MV-4-11 (cell line): Measurements from ENCODE around the gene CABP4.

Experiments
- DNase-seq: peaks from one replicate; lab custom pipeline; 2025; lab: John Stamatoyannopoulos, UW

CABP4 gene

DNA sequence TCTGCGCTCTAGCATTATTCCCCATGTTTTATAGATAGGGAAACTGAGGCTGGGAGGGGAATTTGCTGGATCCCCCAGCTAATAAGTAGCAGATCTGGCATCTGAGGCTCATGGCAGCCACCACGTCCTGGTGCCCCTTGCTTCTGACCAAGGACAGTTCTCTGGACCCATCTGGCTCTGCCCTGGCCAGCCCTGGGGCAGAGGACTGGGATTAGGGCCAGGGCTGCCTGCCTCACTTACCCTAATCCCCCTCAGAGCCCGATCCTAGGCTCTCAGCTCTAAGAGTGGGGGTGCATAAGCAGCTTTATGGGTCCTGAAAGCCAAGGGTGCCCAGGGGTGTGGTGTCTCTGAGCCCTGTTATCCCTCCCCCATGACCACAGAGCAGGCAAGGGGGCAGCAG is at the start of gene CABP4:
Gene CABP4, plus strand, starts transcription at position 301 of the 400 bp plus-strand sequence. Its CDS starts 70 bp downstream, at position 371.
- no peak for DNase-seq

DNA sequence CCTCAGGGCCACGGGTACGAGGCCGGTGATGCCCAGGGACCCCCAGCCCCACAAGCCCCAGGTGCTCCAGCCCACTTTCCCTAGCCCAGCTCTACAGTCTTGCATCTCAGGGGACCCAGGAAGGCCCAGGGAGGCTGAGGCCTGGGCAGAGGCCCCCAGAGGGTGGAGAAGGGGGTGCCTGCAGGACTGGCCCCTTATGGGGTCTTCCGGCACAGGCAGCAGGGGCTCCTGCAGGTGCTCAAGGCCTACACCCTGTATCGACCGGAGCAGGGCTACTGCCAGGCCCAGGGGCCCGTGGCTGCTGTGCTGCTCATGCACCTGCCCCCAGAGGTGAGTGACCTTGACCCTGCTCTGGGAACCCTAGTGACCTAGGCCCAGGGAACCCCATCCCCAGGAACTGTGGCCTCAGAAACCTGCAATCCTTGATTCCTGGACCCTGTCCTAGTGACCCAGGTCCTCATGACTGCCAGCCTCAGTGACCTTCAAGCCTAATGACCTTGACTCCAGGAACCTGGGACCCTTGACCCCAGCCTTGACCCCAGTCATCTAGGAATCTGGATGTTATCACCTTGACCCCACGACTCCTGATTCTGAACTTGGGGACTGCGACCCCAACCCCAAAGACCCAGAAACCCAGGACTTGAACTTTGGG is 49.3 kb upstream of the CABP4 start:
- no peak for DNase-seq

DNA sequence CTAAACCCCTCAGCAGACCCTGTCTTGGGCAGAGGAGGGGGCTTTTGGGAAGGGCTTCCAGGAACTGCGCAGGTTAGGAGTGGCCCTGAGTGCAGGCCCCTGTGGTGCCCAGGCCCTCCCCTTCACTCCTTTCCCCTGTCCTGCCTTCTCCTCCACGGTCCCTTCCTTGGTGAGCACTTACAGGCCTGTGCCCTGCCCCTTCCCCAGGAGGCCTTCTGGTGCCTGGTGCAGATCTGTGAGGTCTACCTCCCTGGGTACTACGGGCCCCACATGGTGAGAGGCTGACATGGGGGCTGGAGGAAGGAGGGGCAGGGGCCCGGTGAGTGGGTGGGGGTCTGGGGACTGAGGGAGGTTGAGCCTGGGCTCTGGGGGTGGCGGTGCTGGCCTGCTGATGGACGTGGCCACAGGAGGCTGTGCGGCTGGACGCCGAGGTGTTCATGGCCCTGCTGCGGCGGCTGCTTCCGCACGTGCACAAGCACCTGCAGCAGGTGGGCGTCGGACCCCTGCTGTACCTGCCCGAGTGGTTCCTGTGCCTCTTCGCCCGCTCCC is 48.7 kb upstream of the CABP4 start:
- no peak for DNase-seq

DNA sequence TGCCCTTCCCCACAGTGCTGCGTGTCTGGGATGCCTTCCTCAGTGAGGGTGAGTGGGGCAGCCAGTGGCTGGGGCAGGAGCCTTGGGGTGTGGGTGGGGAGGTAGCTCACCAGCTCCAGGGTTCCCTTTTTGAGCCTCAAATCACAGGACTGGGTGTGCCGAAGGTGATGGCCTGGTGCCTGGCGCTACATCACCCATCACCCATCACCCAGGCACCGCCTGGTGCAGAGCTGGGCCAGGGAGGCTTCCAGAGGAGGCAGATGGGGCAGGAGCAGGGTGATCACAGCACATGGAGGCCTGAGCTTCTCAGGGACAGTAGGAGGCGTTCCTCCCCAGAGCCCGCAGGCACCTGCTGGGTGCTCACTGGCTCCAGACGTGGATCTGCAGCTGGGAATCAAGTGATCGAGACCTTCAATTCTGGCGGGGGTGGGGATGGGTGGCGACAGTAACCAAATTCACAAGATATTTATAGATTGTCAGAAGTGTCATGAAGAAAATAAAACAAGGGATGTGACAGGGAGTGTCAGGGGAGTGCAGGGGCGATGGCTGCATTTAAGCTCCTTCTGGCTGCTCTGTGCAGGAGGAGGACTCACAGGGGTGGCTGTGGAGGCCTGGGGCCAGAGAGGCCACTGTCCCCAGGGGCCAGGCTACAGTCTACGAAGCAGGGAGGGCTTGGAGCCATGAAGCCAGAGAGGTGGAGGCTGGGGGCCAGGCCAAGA is 48.0 kb upstream of the CABP4 start:
- DNase-seq, result no peak

DNA sequence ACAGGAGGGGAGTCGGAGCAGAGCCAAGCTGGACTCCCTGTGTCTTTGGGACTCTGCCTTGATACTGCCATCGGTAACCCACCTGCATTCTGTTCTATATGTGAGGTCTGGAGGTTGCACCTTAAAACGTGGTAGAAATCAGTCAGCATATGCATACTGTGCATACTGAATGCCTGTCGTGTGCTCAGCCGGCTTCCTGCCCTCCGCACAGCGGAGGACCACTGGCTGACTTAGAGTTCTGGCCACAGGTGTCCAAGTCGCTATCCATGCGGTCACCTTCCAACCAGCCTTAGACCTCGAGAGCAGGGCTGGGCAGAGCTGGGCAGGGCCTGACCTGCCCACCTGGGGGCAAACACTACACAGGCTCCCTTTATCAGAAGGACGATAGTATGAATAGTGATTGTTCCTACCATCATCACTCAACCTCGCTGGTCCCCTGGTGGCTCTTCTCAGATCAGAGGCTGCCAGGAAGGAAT is 47.4 kb upstream of the CABP4 start:
- DNase-seq, result no peak

DNA sequence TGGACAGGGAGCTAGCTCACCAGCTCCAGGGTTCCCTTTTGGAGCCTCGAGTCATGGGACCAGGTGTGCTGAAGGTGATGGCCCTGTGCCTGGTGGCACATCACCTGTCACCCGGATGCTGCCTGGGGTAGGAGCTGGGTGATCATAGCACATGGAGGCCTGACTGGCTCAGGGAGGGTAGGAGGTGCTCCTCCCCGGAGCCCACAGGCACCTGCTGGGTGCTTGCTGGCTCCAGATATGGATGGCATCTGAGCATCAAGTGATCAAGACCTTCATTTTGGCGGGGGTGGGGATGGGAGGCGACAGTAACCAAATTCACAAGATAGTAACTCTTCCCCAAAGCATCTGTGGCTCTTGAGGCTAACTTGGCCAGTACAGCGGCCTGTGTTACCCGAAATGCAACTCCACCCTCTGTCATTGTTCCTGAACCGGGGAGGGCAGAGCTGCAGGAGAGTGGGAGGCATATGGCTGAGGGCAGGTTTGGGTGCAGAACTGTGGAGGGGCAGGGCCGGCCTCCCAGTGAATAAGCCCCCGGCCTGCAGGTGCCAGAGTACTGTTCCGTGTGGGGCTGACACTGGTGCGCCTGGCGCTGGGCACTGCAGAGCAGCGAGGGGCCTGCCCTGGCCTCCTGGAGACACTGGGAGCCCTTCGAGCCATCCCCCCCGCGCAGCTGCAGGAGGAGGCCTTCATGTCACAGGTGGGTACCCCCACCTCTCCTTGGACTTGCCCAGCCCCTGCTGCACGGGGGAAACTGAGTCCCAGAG is 46.5 kb upstream of the CABP4 start:
- DNase-seq, result no peak

DNA sequence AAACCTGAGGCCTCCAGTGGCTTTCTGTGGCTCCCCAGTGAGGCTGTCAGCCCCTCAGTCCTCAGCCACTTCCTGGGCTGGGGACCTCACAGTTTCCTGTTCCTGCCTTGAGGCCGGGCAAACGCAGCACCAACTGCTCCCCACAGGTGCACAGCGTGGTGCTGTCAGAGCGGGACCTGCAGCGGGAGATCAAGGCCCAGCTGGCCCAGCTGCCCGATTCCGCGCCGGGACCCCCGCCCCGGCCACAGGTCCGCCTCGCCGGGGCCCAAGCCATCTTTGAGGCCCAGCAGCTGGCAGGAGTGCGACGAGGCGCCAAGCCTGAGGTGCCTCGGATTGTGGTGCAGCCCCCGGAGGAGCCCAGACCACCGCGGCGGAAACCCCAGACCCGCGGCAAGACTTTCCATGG is 45.9 kb upstream of the CABP4 start:
- DNase-seq, result peak; percentile 63

DNA sequence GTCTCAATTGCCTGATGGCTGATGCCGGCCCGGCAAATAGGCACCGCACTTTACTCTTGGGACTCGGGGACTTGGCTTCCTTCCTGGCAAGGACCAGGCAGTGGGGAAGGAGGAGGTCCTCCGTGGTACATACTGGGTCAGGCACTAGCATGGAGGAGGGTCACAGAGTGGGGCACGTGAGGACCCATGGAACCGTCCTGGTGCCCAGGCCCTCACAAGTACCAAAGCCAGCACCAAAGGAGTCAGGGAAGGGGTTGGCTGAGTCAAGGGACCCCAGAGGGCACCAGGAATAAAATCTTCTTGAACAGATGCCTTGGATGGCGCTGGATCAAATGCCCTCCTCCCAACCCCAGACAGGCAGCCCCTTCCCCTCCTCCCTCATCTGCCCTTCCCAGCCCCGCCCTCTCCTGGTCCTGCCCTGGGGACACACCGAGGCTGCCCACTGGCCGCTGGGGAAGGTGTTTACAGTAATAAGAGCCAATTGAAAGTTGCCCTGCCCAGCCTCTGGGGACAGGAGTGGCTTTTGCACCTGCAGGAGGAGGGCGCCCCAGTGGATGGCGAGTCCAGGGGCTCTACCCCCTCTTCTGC is 45.3 kb upstream of the CABP4 start:
- no peak for DNase-seq

DNA sequence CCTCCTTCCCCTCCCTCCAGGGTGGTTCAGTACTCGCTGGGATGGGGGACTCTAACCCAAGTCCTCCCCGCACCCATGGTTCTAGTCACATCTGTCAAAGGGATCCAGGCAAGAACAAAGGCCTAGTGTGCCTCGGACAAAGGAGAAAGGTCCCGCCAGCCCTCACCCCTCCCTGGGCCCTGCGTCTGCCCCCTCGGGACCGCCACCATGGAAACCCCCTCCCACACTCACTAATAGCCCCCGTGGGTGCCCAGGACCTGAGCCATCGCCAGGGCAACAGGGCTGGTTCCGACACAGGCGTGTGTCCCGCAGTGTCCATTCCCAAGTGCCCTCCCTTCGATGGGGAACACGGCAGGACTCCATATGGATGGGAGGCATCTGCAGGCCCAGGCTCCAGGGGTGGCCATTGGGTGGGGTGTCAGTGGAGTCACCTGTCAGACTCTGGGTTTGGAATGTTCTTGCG is 44.8 kb upstream of the CABP4 start:
- no peak for DNase-seq

DNA sequence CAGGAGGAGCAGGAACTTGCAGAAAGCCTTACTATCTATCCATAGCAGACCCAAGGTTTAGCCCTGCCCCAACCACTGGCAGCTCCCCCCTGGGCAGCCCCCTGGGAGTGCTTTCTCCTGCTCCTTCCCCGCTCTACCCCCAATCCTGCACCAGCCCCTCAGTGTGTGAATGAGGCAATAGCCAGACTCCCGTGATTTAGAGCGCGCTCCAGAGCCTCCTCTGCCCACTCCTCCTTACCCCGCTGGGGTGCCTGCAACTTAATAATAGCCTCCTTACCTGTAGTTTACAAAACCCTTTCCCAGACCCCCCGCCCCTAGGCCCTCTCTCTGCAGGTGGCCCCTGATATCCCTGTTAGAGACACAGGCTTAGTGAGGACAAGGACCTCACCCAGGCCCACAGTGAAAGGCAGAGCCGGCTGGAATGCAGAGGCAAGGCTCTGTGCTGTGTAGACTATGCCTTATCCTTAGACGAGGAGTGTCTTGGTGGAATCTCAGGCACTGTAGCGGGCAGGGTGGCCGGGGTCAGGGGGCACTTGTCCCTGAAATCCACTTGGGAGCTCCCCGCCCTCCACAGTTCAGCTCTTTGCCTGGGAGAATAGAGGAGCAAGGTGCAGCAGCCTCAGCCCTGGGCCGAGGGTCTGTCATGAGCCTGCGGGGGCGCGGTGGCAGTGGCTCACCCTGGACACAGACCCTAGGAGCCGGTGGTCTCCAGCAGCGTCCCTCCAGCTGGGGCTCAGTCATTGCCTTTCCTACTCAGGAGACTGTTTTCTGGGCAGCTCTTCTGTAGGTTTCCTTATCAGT is 44.0 kb upstream of the CABP4 start:
- DNase-seq, result no peak

DNA sequence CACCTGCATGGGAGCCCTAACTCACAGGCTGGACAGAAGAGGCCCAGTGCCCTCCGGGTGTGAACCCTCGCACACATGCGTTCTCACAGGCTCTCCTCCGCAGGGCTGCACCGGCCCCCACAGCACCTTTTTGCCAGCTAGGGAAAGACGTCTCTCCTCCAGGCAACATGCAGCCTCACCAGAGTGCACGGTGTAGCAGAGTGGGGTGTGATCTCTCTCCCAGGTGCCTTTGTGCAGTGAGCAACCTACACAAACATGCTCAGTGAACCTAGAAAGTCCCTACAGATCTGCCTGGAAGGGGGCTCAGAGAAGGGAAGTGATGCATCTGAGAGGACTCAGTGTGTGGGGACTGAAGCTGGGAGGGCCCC is 43.4 kb upstream of the CABP4 start:
- DNase-seq, result no peak

DNA sequence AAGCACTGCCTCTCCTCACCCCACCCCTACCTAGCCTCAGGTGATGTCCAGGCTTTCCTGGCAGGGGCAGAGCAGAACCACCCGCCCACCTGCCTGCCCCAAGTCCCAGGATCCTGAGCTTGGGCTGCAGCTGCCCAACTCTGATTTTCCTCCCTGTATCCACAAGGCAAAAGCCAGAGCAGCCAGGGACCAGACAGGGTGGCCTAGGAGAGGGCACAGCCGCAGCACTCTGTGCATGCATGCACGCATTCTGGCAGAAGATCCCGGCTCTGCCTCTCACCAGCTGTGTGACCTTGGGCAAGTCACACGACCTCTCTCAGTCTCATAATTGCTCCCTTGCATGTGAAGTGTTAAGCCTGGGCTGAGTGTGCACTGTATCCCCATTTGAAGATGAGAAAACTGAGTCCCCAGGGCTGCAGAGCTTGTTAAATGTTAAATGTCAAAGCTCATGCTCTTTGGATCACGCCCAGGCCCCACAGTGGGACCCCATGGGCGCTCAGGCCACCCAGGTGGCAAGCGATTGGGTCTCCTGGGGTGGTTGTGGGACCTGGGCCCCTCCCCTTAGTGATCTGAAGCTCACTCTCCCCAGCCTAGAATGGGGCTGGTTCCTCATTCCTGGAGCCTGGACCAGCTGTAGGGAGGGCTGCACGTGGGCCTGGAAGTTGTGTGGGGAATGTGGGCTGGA is 42.5 kb upstream of the CABP4 start:
- DNase-seq, result no peak

DNA sequence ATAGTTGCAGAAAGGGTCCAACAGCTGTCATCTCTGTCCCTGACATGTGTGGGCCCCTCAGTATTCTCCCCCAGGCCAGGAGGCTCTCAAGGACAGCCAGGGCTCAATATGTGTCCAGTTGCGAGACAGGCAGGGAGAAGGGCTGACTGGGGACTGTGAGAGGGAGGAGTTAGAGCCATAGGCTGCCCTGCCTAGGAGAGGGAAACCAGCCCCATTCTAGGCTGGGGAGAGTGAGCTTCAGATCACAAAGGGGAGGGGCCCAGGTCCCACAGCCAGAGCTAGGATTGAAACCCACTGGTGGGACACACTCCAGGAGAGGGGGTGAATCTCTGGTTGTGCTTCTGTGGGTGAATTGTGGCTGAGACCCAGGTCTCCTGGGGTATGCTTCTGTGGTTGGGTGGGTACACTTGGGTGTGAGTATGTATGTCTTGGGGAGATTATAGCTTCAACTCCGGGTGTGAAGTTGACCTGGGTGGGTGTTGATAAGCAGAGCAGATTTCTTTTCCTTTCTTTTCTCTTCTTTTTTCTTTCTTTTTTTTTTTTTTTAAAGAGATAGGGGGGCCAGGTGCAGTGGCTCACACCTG is 41.8 kb upstream of the CABP4 start:
- no peak for DNase-seq

DNA sequence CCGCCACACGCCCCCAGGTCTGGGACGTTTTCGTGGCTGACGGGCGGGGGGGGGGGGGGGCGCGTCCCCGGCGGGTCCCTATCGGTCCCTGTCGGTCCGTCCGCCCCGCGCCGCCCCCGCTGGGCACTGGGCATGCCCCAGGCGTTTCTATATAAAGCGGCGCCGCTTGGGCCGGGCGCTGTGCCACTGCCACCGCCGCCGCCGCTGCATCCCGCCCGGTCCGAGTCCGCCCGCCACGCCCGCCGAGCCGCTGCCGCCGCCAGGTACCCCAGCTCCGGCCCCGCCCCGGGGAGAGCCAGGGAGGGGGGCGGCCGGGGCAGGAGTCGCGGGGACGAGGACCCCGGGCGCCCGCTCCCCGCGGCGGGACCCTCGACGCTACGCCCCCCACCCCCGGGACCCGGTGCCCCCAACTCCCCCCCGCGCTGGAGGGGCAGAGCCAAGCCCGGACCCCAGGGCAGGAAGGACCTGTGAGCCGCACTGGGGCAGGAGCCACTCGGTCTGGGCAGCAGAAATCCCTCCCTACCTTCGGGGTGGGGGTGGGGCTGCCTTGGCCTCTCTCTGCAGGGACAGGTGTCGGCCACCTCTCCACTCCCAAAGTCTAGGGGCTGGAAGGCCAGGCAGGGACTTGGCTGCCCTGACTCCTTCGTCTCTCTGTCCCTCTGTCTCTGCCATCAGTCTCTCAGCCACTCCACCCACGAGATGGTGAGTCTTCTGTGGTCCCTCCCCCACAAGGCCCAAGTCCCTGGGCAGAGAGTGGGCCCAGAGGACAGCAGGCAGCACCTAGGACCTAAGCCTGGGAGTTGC is 39.5 kb upstream of the CABP4 start, which contains the start of gene CARNS1:
Gene CARNS1, plus strand, starts transcription at position 178 of the 804 bp plus-strand sequence. Its CDS starts 522 bp downstream, at position 700.
- DNase-seq, result no peak

DNA sequence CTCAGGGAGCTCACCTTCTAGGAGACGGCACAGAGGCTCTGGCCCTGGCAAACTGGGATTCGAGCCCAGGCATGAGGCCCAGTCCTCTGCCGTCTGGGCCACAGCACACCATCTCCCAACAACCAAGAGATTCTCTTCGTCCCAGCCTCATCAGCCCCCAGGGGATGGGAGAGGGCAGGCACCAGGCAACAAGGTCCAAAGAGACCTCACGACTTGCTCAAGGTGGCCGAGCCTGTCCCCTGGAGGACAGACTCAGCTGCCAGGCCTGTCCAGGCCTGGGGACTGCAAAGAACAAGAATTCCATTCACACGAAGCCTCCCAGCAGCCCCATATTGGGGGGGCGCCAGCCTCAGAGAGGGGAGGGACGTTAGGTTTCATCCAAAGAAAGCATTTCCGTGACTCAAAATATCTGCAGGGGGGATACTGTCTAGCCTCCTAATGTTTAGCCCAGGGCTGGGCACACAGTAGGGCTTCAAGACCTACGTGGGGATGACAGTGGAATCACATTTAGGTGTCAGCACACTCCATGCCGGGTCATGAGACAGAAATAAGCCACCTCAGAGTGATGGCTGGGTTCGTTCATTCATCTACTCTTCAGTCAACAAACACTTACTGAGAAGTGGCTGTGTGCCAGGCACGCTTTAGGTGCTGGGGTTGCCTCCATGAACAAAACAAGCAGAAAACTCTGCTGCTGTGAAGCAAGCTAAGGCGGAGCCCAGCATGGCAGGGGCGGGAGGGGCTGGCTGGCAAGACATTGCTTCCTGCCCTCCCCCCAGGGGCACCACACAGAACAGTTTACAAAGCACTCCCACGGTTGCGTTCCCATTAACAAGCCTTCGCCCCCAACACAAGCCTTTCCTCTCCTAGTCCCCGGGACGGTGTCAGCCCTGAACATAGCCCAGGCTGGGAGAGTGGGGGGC is 38.5 kb upstream of the CABP4 start:
- DNase-seq, result peak; percentile 16

DNA sequence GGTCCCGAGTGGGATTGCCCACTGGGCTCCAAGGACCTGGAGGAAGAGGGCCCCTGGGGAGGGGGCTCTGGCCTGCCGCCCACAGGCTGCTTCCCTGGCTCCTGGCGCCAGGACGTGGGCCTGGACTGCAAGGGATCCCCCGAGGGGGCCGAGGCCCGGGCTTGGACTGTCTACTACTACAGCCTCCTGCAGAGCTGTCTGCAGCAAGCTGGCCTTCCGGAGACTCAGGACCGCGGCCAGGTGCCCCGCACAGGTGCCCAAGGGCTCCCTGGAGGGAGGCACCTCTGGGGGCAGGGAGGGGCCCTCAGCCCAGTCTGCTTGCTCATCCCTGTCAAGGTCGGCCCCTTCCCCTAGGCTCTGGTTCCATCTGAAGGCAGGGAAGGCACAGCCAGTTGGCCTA is 37.7 kb upstream of the CABP4 start:
- DNase-seq, result no peak

DNA sequence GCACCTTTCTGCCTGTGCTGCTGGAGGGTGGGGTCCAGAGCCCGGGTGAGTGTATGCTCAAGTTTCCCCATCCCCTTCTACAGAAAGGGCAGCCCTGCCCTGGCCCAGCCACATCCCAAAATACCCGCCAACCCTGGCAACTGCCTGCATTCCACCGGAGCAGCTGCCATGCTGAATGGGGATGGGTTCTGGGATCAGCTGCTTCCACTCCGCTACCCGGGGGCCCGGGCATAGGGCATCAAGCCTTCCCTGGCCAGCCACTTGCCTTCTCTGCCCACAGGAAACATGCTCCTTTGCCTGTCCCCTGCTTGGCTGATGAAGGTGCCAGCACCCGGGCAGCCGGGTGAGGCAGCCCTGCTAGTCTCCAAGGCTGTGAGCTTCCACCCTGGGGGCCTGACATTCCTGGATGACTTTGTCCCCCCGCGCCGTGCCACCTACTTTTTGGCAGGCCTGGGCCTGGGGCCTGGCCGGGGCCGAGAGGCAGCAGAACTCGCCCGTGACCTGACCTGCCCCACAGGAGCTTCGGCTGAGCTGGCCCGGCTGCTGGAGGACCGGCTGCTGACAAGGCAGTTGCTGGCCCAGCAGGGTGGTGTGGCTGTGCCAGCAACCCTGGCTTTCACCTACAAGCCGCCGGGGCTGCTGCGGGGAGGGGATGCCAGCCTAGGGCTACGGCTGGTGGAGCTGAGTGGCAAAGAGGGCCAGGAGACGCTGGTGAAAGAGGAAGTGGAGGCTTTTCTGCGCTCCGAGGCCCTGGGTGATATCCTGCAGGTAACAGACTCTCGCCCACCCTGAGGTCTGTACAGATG is 36.5 kb upstream of the CABP4 start:
- peak; percentile 22 for DNase-seq
